Measurements from ENCODE around the gene TBCB.
"Not testable (repeated sequence)": the region's sequence is repeated elsewhere in the genome, so short reads cannot be mapped to it uniquely, and the experiment has no call there.

TBCB gene

GRCh38 chr19:36115453-36116343 is at the start of gene TBCB:
Gene TBCB, plus strand, starts transcription at chr19:36115468. Its CDS starts 93 bp downstream, at chr19:36115561.
- peak in 1 of 2 experiments; percentile 76 for DNase-seq

GRCh38 chr19:36067681-36068080 is 47.6 kb upstream of the TBCB start:
- DNase-seq = no peak

- DNase-seq = not testable (repeated sequence)
Measured at GRCh38 chr19:36068810-36069499, 46.3 kb upstream of the TBCB start.

- no peak for DNase-seq
Measured at GRCh38 chr19:36072081-36072480, 43.2 kb upstream of the TBCB start.

- no peak for DNase-seq
Measured at GRCh38 chr19:36073121-36073876, 42.0 kb upstream of the TBCB start.

- no peak for DNase-seq
Measured at GRCh38 chr19:36079389-36079945, 35.8 kb upstream of the TBCB start.

GRCh38 chr19:36081385-36081784 is 33.9 kb upstream of the TBCB start:
- DNase-seq = no peak

- DNase-seq = no peak
Measured at GRCh38 chr19:36081894-36082293, 33.4 kb upstream of the TBCB start.

GRCh38 chr19:36082916-36083315 is 32.4 kb upstream of the TBCB start:
- no peak for DNase-seq

GRCh38 chr19:36084231-36085009 is 30.8 kb upstream of the TBCB start:
- DNase-seq = no peak

- DNase-seq = no peak
Measured at GRCh38 chr19:36086326-36086725, 28.9 kb upstream of the TBCB start.

GRCh38 chr19:36089847-36090246 is 25.4 kb upstream of the TBCB start:
- no peak for DNase-seq

GRCh38 chr19:36090910-36091695 is 24.2 kb upstream of the TBCB start:
- no peak for DNase-seq

- no peak for DNase-seq
Measured at GRCh38 chr19:36092566-36092965, 22.7 kb upstream of the TBCB start.

- no peak for DNase-seq
Measured at GRCh38 chr19:36093146-36093662, 22.1 kb upstream of the TBCB start.

- no peak for DNase-seq
Measured at GRCh38 chr19:36093687-36094086, 21.6 kb upstream of the TBCB start.

GRCh38 chr19:36097036-36097435 is 18.2 kb upstream of the TBCB start:
- no peak for DNase-seq

GRCh38 chr19:36099166-36099785 is 16.0 kb upstream of the TBCB start:
- DNase-seq = no peak

- DNase-seq = no peak
Measured at GRCh38 chr19:36100476-36100875, 14.8 kb upstream of the TBCB start.

- DNase-seq = no peak
Measured at GRCh38 chr19:36101550-36102327, 13.5 kb upstream of the TBCB start.

Measured in SW 1271 (cell line).